SH-SY5Y (cell line): ENCODE results near the gene CDHR1.

Source experiments
- GATA2 ChIP-seq: IDR thresholded peaks from 2 replicates; pipeline ENCODE4 v1.6.1; 2011; ENCODE audit warnings: mild to moderate bottlenecking, low read depth, low read length
- GATA3 ChIP-seq: IDR thresholded peaks from 2 replicates; pipeline ENCODE4 v1.6.1; 2011; ENCODE audit warnings: low read depth, mild to moderate bottlenecking, low read length, moderate library complexity

Gene CDHR1

DNA sequence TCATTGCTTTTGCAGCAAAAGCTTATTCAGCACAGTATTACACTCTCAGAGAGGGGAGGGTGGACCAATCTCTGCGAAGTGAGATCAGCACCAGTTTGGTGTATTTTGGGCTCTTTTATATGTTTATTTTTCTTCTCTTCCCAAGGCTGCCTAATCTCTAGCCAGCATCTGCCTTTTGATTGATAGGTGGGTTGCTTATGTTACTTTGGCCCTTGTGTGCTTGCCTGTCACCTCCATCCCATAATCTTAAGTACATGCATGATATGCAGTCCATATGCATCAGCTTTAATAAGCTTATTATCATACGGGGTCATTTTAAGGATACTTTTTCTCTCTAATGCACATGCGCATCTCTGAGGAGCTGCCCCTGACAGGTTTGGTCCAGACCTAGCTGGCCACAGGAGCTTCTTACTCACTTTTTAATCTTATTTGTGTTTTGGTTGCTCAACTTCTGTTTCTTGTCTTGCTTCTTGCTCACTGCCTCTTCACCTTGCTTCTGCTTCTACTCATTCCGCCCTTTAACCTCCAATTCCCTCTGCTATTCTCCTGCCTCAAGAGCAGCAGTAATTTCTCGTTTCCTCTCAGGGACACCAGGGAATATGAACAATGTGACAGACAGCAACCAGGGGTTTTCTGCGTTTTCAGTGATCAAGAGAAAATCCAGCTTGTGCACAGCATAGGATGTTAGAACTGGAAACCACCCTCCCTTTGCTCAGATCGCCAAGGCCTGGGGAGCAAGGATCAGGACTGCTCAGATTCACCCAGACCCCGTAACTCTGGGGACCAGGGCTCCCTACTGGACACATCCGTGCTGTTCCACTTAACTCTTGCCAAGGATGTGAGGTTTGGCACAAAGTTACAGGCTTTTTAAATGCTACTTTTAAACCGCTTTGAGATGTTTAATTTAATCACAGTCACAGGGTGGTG lies 60.5 kb downstream of the CDHR1 start:
- TF ChIP-seq GATA2 (no peak), GATA3 (no peak)

GRCh38 chr10:84256510-84257342 lies 62.4 kb downstream of the CDHR1 start:
- no peak for TF ChIP-seq GATA3
- TF ChIP-seq GATA2: no peak

GRCh38 chr10:84257343-84258020 lies 63.1 kb downstream of the CDHR1 start:
- no peak for TF ChIP-seq GATA2
- TF ChIP-seq GATA3: no peak

DNA sequence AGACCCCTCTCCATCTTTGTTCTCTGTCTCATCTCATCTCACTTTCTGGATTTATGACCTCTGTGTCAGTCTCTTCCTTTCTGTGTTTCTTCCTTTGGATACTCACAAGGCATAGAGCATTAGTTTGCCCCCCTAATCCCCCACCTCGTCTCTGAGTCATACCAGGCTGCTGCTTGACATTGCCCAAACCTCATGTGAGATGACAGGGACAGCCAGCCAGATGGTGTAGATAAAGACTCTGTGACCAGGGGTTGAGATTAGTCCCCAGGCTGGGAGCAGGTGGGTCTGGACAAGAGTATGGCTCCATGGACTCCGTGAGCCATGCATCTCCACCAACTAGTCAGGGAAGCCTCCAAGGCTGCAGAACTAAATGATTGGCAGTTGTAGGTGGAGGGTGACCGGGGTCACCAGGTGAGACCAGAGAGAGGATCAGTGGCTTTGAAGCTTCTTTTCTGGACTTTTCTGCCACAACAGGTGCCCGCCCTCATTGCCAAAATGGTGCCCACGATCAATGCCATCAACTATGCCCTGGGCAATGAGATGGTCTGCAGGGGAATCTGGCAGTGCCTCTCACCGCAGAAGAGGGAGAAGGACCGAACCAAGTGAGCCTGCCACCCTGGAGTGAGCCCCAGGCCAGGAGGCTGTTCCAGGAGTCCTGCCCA lies 63.8 kb downstream of the CDHR1 start:
- no peak for TF ChIP-seq GATA3
- TF ChIP-seq GATA2: peak; percentile 65; the same call in 1 of the 2 replicates

DNA sequence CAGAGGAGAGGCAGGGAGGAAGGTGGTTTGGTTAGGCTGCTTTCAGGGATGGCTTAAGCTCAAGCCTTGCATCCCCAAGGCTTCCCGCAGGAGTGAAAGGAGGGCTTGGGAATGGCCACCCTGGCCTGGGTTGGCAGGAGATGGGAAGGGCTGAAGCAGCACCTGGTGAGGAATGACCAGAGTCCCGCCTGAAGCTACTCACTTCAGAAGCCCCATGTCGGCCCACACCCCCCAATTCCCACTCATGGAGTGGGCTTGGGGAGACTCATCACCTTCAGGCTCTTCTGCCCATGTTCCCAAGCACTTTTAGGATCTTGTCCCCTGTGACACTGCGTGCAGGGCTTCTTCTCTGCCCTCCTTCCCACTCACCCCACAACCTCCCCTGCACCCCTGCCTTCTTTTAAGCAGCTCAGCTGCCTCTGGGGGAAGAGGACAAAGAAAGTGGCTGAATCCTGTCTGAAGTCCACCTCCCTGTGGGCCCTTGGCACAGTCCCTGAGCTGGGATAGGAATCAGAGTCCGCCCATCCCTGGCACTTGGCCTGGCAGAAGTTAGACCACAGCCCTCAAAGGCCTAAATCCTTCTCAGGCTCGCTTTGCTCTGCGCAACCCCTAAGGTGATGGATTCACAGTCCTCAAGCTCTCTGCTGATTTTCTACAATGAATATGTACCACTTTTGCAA lies 67.0 kb downstream of the CDHR1 start:
- no peak for TF ChIP-seq GATA2
- TF ChIP-seq GATA3: no peak

DNA sequence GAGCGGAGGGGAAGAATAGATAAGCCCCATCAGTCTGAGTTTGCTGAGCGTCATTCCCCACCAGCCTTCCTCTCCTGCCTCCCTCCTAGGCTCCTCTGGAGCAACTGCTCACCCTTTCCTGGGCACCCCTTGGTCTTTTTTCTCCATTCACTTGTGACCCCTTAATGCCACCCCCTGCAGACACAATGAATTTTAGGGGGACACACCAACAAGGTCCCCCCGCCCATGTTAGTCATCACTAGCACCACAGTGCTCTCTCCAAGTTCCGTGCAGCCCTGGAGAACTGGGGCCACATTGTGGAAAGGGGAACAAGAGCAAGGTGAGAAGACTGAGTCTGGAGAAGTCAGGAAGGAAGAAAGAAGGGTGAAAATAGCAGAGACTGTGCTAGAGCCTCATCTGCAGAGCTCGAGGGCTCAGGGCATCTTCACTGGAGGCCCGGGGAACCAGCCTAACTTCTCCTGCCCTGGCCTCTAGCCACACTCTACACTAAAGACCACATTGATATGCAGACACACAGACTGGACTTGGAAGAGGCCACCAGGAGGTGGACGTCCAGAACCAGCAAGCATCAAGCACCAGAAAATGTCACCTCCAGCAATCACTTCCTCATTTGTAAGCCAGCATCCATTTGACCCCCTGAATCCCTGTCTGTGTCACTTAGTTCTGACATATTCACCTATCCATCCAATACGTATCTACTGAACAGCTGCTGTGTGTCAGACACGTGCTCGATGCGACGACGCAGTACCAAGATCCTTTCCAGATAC lies 68.0 kb downstream of the CDHR1 start:
- no peak for TF ChIP-seq GATA2

DNA sequence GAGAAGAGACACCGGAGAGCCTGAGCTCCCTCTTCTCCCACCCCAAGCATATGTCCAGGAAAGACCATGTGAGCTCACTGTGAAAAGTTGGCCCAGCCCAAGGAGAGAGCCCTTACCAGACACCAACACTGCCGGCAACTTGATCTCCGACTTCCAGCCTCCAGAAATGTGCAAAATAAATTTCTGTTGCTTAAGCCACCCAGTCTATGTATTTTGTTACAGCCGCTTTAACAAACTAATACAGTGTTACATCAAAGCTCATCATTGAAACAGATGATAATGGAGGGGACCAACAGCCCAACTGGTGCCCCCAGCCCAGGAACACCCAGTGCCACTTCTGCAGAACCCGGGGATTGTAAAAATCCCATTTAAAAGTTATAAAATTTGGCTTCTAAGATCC lies 69.4 kb downstream of the CDHR1 start:
- TF ChIP-seq GATA3 (no peak), GATA2 (no peak)

DNA sequence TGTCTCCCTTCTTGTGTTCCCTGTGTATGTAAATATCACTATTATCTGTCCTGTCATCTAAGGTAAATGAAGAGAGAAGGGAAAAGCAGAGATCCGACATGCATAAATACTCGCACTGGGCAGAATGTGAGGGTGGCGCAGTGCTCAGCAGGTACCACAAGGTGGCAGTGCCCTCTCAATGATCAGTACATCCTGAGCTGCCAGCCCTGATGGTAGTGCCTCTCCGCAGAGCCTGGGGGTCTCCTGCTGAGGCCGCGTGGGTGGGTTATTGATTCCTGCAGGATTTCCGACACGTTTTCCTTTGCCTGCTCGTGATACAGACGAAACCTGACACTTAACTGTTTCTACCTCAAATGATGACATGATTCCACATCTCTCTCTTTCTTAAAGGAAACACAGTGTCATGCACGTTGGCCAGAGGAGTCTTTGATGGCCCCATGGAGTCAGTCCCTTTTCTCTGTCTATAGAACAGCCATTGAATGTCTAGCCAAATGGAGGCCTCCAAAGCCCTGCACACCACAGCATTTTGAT lies 70.3 kb downstream of the CDHR1 start:
- TF ChIP-seq GATA2 (no peak), GATA3 (no peak)

- TF ChIP-seq GATA2 (no peak), GATA3 (no peak)
These were observed 71.1 kb downstream of the CDHR1 start for GRCh38 chr10:84265418-84265817.

GRCh38 chr10:84267503-84268126 lies 73.3 kb downstream of the CDHR1 start:
- TF ChIP-seq GATA3: no peak
- no peak for TF ChIP-seq GATA2

- TF ChIP-seq GATA2 (no peak), GATA3 (no peak)
These were observed 74.8 kb downstream of the CDHR1 start for GRCh38 chr10:84269162-84269561.
